Activated CD4-positive, CD25-positive, alpha-beta regulatory T cell treated with anti-CD3 and anti-CD28 coated beads, Interleukin-2, amount 50 U/mL, for 72 hours (primary cell): ENCODE data around the gene KIF26B.

Experiments
- DNase-seq: peaks from one replicate; pipeline ENCODE4 v3.0.0; 2021

KIF26B gene

GRCh38 chr1:245437369-245438062 lies 282.7 kb downstream of the KIF26B start:
- no peak for DNase-seq

GRCh38 chr1:245440922-245441321 lies 286.1 kb downstream of the KIF26B start:
- DNase-seq = no peak

GRCh38 chr1:245441689-245442088 lies 286.9 kb downstream of the KIF26B start:
- no peak for DNase-seq

GRCh38 chr1:245444147-245444828 lies 289.5 kb downstream of the KIF26B start:
- no peak for DNase-seq

- DNase-seq = no peak
These were observed 290.2 kb downstream of the KIF26B start for GRCh38 chr1:245444945-245445344.

- no peak for DNase-seq
These were observed 293.7 kb downstream of the KIF26B start for GRCh38 chr1:245448531-245448930.

GRCh38 chr1:245448975-245449431 lies 294.2 kb downstream of the KIF26B start:
- no peak for DNase-seq

GRCh38 chr1:245453541-245453940 lies 298.8 kb downstream of the KIF26B start:
- no peak for DNase-seq

GRCh38 chr1:245454051-245454450 lies 299.3 kb downstream of the KIF26B start:
- no peak for DNase-seq

- DNase-seq = no peak
These were observed 302.8 kb downstream of the KIF26B start for GRCh38 chr1:245457562-245457961.

GRCh38 chr1:245458234-245458633 lies 303.4 kb downstream of the KIF26B start:
- DNase-seq = no peak

GRCh38 chr1:245458761-245459174 lies 304.0 kb downstream of the KIF26B start:
- DNase-seq = no peak

GRCh38 chr1:245459621-245460020 lies 304.8 kb downstream of the KIF26B start:
- DNase-seq = no peak

GRCh38 chr1:245461681-245462080 lies 306.9 kb downstream of the KIF26B start:
- DNase-seq = no peak

GRCh38 chr1:245462161-245462560 lies 307.4 kb downstream of the KIF26B start:
- DNase-seq = no peak

- no peak for DNase-seq
These were observed 308.8 kb downstream of the KIF26B start for GRCh38 chr1:245463392-245464165.

- DNase-seq = no peak
These were observed 309.5 kb downstream of the KIF26B start for GRCh38 chr1:245464290-245464689.

- DNase-seq = no peak
These were observed 310.9 kb downstream of the KIF26B start for GRCh38 chr1:245465666-245466065.

GRCh38 chr1:245466261-245466660 lies 311.5 kb downstream of the KIF26B start:
- no peak for DNase-seq

- no peak for DNase-seq
These were observed 313.0 kb downstream of the KIF26B start for GRCh38 chr1:245467804-245468203.

- no peak for DNase-seq
These were observed 314.2 kb downstream of the KIF26B start for GRCh38 chr1:245469006-245469405.

- DNase-seq = no peak
These were observed 314.9 kb downstream of the KIF26B start for GRCh38 chr1:245469734-245470133.

GRCh38 chr1:245475126-245475525 lies 320.3 kb downstream of the KIF26B start:
- no peak for DNase-seq
